HG02852 (cell line): Measurements from ENCODE around the gene MAST3.

Experiments
- ATAC-seq: cut with Tn5 transposase; IDR thresholded peaks from one replicate; pipeline ENCODE4 v1.9.1; 2021; ENCODE audit warnings: mild to moderate bottlenecking, moderate library complexity; ENCODE audit not compliant: unreplicated experiment

The MAST3 gene

DNA sequence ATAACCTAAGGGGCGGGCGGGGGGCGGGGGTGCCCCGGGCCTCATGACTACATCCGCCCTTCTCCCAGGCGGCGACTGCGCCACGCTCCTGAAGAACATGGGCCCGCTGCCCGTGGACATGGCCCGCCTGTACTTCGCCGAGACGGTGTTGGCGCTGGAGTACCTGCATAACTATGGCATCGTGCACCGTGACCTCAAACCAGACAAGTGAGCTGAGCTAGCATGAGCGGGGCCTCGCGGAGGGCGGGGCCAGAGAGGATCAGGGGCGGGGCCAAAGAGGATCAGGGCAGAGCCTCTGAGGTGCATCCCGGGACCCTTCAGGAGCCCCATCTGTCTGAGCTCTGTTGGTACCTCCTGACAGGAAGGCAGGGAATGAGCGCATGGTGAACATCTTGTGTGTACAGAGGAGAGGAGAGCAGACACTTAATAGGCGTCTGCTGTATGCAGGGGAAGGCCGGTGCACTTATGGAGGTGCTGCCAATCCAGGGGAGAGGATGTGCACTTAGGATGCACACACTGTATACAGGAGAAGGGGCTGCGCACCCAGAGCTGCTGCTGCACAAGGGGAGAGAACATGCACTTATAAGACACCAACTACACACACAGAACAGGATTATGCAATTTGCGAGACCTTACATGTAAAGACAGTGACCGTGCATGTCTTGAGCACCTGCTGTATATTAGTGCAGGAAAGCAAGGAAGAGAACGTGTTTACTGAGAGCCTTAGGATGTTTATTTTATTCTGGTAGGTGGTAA lies 34.4 kb downstream of the MAST3 start:
- no peak for ATAC-seq

DNA sequence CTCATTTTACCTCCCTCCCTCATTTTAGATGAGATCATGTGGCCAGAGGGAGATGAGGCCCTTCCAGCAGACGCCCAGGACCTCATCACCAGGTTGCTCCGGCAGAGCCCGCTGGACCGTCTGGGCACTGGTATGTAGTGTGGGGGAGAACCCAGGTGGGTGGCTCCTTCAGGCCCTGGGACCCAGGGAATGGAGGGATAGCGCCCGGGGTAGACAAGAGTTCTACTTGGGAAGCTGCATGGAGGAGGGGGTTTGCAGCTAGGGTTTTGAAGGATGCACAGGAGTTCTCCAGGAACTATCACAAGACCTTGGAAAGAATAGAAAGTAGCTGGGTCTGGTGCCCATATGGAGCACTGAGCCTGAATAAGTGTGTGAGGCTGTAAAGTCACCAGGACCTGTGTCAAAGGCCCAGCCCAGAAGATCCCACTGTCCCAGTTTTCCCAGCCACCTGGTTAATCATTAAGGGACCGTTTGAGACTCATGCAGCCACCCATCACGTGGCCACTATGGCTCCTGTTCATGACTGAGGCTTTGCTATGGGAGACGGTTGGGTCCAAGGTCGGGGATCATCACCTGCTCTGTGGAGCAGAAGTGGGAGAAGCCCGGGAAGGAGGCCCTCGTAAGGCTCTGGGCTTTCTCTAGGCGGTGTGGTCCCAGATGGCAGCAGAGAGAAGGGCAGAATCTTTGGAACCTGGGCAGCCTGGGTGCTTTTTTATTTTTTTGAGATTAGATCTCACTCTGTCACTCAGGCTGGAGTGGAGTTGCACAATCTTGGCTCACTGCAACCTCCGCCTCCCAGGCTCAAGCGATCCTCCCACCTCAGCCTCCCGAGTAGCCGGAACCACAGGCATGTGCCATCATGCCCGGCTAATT lies 38.4 kb downstream of the MAST3 start:
- ATAC-seq: no peak

DNA sequence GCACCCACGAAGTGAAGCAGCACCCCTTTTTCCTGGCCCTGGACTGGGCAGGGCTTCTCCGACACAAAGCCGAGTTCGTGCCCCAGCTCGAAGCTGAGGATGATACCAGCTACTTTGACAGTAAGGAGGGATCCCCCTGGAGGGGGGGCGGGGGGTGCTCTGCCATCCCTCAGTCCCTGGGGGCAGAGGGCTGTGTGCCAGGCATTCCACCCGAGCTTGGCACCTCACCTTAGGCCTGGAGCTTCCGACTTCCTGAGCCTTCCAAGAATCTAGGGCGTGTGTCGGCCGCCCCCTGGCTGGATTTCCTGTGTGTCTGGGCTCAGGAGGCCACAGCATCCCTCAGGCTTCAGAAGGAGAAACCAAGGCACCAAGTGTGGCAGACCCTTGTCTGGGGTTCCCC lies 39.7 kb downstream of the MAST3 start:
- ATAC-seq: no peak

DNA sequence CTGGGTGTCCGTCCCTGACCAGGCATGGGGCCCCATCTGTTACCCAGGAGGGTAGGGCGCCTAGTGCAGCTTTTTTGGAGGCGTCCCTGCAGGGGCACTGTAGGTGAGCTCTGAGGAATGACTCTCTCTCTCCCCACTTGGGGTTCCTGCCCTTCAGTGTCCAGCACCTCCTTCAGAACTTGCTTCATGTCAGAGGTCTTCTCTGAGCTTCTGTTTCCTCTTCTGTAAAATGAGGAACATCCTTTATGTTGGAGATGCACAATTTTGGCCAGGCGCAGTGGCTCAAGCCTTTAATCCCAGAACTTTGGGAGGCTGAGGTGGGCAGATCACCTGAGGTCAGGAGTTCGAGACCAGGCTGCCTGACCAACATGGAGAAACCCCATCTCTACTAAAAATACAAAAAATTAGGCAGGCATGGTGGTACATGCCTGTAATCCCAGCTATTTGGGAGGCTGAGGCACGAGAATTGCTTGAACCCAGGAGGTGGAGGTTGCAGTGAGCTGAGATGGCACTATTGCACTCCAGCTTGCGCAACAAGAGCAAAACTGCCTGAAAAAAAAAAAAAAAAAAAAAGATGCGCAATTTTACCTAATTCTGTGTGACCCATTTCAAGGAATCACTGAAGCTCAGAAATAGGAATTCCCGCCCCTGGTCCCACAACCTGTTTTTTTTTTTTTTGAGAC lies 40.2 kb downstream of the MAST3 start:
- no peak for ATAC-seq

DNA sequence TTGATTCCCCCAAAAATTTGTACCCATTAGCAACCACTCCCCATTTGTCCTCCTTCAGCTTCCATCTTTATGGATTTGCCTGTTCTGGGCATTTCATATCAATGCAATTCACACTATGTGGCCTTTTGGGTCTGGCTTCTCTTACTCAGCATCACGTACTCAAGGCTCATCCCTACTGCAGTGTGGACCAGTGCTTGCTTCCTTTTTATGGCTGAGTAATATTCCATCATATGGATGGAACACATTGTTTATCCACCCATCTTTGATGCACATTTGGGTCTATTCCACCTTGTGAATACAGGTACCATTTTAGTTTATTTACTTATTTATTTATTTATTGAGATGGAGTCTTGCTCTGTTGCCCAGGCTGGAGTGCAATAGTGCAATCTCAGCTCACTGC lies 42.9 kb downstream of the MAST3 start:
- ATAC-seq: no peak

DNA sequence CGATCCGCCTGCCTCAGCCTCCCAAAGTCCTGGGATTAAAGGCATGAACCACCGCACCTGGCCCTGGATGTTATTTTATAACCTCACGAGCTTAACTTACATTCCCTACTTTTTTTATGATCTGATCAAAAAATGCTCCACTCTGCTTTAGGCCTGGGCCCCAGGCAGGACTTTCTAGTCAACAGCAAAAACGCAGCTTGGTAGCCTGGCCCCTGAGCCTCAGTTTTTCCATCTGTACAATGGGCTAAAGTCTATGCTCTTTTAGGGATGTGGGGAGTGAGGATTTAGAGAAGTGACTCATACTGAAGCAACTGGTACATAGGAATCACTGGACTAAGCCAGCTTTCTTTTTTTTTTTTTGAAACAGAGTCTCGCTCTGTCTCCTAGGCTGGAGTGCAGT lies 43.5 kb downstream of the MAST3 start:
- ATAC-seq: no peak

DNA sequence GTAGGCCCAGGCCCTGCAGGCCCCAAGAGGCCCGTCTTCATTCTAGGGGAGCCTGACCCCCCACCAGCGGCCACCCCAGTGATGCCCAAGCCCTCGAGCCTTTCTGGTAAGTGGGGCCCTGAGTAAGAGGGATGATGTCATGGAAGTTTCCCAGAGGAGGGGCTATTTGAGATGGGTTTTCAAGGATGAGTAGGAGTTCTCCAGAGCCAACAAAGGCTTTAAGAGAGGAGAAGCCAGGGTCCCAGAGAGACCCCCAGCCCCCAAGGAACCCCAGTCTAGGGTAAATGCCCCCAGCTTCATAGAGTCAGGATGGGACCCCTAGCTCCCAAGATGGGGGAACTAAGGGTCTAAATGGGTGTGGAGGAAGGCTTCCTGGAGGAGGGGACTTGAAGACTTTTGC lies 46.3 kb downstream of the MAST3 start:
- ATAC-seq: no peak

DNA sequence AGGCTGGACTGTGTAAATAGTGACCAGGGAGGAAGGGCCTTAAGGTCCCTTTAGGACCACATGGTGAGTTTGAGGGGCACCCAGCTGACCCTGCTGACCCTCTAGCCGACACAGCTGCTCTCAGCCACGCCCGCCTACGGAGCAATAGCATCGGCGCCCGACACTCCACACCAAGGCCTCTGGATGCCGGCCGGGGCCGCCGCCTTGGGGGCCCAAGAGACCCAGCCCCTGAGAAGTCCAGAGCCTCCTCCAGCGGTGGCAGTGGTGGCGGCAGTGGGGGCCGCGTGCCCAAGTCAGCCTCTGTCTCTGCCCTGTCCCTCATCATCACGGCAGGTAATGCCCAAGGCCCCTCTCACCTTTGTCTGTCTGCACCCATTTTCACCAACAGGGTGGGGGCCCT lies 46.8 kb downstream of the MAST3 start:
- ATAC-seq: no peak

DNA sequence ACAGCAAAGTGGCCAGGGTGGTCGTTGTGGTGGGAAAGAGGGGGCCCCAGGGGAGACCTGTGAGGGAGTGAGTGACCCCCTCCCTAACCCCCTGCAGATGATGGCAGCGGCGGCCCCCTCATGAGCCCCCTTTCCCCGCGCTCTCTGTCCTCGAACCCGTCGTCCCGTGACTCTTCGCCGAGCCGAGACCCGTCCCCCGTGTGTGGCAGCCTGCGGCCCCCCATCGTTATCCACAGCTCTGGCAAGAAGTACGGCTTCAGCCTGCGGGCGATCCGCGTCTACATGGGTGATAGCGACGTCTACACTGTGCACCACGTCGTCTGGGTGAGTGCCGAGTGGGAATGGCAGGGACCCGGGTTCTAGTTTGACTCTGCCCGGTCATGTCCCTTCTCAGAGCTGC lies 47.3 kb downstream of the MAST3 start:
- no peak for ATAC-seq

DNA sequence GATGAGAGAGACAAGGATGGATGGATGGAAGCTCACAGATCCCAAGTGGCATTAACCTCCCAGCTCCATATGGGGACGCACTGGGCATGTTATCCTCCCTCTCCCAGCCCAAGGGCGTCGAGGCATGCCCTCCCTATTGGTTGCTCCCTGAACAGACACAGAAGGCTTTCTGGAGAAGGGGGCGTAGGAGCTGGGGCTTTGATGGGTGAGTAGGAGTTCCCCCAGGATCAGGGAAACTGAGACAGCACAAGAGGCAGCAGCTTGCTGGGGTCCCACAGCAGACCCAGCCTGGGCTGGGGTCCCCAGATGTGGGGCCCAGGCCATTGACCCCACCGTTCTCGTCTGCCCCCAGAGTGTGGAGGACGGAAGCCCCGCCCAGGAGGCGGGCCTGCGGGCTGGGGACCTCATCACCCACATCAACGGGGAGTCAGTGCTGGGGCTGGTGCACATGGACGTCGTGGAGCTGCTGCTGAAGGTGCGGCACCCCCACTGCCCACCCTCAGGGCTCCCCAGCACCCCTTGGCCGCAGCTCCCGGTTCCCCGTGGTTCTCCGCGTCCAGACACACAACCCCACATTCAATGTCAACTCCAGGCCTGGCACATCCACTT lies 47.9 kb downstream of the MAST3 start:
- no peak for ATAC-seq

DNA sequence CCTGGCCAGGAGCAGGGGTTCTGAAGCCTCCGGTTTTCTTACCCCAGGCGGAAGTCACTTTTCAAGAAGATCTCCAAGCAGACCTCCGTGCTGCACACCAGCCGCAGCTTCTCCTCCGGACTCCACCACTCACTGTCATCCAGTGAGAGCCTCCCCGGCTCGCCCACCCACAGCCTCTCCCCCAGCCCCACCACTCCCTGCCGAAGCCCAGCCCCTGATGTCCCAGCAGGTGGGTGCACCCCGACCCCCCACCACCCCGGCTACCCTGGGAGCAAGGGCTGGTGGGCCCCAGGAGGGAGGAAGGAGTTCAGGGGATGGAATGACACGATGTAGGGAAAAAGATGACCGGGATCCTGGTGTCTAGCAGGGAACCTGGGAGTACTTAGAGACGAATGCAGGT lies 49.8 kb downstream of the MAST3 start:
- no peak for ATAC-seq

DNA sequence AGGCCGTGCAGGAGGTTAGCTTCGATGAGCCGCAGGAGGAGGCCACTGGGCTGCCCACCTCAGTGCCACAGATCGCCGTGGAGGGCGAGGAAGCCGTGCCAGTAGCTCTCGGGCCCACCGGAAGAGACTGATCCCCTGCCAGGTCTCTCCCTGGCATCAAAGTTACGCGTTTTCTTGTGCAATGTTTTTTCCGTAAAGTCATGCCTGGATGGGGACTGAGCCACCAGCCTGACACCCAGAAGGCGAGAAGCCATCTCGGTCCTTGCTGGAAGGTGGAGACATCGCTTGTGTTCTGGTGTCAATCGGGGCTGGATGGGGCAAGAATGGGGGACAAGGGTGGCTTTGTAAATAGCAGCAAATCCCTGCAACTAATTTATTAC lies 52.0 kb downstream of the MAST3 start:
- no peak for ATAC-seq

DNA sequence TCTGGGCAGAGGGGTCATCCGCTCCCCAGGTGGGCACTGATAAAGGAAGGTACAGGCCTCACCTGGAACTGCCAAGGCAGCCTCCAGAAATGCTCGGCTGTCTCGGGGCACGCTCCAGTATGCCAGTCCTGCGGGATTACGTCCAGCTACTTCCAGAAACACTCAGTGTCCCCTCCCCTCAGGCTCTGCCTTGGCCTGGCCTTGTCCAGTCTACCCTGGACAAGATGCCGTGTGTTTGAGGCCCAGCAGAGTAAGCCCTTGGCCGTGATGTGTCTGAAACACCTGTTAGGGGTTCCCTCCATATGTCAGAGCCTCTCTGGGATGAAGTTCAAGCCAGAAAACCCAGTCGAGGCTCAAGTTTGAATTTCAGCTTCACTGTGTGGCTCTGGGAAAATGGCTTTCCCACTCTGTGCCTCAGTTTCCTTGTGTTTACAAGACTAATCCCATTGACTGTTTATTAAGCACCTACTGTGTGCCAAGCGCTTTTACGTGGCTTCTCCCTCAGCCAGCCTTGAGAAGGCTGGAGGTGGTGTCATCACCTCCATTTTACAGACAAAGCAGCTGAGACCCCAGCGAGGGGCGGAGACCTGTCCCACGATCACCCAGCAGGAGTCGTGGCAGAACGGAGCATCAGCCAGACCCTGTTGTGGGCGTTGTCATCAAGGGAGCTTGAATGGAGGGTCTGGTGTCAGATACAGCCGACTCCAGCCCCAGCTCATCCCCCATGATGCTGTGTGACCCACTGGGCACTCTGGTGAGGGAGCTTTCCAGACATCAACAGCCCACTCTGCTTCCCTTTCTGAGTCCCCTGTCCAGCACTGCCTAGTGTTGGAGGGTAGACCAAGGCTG lies 53.4 kb downstream of the MAST3 start:
- ATAC-seq: no peak

DNA sequence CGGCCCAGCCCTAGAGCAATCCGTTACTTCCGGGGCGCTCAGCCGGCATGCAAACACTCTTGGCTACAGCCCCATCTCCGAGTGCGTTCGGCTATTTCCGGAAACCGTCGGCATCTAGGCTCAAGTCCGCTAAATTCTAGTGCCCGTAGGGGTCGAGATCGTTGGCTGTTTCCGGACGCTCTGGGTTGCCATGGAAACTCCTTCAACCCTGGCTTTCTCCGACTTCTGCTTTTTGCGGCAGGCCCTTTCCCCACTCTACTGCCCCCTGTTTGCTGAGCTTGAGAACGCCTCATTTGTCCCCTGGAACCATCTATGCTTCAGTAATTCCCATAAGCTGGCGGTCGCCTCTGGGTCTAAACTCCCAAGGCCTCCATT lies 54.9 kb downstream of the MAST3 start:
- ATAC-seq: peak; percentile 61

DNA sequence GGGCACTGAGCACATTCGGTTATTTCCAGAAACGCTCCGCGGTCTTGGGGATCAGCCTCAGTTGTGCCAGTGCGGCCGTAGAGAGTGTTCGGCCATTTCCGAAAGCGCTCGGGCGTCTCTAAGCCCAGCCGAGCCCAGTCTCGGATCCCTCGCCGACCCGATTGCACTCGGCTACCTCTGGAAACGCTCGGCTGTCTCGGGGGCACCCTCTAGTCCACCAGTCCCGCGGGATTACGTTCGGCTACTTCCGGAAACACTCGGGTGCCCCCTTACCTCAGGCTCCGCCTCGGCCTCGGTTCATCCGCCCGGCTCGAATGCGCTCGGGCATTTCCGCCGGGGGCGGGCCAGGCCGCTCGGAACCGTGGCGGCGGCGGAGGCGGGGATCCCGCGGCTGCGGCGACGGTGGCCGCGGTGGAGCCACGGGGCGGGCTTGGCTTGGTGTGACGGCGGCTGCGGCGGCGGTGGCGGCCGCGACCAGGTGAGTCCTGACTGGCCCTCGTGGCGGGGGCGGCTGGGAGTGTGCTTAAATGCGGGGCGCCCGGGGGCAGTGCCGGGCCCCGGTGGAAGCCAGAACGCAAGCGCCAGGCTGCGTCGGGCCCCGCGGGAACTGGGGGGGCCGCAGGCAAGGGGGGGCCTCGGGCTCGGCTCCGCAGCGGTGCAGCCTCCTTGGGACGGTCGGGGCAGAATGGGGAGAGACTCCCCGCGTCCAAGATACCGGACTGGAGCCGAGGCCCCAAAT lies 55.4 kb downstream of the MAST3 start, which contains the start of gene PIK3R2:
TSS of gene PIK3R2 (plus strand) at position 347 of the 739 bp plus-strand sequence. CDS start 2,717 bp downstream, outside the sequence.
- ATAC-seq: peak; percentile 78

DNA sequence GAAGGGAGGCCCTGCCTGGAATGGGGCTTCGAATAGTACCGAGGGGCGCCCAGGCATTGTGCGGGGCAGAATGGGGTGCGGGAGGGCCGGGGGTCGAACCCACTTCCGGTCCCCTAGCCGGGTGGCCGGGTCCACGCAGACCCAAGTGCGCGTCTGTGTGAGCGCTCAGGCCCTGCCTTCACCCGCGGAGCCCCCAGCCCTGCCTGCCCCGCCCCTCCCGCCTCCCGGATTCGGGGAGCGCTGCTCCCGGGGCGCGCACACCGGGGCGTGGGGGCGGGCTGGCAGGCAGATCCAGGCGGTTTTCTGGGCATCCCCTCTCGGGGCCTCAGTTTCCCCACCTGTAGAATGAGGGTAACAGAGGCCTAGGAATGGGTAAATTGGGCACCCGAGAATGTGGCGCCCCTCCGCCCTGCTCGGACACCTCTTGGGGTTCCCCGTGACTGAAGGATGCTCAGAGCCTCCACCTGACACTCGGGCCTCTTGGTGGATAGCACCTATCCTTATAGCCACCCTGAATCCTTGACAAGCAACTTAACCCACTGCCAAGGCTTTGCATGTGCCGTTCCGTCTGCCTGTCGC lies 56.1 kb downstream of the MAST3 start:
- no peak for ATAC-seq

DNA sequence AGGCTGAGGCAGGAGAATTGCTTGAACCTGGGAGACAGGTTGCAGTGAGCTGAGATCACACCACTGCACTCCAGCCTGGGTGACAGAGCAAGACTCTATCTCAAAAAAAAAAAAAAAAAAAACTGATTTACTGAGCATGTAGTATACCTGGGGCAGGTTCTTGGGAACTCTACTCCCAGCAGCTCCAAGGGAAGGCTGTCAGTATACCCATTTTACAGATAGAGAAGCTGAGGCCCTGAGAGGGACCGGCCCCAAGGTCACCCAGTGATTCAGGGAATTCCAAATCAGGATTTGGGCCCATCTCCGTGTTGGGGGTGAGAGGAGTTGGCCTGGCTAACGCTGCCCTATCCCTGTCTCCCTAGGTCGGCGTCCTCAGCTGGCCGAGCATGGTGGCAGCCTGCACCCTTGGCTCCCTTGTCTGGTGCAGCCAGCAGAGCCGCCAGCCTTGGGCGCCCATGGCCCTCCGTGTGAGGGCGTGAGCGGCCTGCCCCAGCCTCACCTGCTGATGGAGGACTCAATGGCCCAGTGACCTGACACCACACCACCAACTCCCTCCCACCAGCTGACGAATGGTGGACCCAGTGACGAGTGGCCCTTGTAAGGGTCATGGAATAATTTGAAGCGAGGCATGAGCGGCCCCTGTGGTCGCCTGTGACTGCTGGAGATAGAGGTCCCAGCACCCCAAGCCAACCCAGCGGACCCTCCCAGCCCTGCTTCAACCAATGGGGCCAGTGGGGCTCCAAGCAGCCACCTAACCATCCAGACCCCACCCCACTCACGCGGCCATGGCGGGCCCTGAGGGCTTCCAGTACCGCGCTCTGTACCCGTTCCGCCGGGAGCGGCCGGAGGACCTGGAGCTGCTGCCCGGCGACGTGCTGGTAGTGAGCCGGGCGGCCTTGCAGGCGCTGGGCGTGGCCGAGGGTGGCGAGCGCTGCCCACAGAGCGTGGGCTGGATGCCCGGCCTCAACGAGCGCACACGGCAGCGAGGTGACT lies 57.8 kb downstream of the MAST3 start:
- ATAC-seq: no peak

DNA sequence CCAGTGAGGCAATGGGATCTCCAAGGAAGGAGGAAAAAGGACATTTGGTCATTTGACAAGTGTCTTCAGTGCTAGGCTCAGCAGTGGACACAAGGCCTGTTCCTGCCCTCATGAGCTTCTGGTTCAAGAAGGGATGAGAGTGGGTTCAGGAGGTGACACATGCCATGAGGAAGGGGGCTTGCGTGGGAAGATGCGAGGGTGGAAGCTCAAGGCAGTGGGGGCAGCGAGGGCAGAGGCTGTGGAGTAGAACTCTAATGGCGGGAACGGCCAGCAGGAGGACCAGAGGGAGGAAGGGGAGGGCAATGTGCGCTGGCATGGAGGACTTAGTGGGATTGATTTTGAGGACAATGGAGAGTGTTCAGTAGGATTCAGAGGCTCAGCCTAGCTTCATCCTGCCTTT lies 58.7 kb downstream of the MAST3 start:
- ATAC-seq: no peak
